Measurements from ENCODE around the gene NEDD4L. TPM values are rescaled to one million over a fixed set of nuclear protein-coding genes. Genes with fewer than 3 reads are reported as not detected.
A peak's percentile ranks its signal among the peaks of the same experiment; 100 is the strongest.

The NEDD4L gene
- polyA plus RNA-seq, 1 donor (not counting 4 experiments of a cell fraction or from before 2014, with no cell fraction given): 52.6 TPM

DNA sequence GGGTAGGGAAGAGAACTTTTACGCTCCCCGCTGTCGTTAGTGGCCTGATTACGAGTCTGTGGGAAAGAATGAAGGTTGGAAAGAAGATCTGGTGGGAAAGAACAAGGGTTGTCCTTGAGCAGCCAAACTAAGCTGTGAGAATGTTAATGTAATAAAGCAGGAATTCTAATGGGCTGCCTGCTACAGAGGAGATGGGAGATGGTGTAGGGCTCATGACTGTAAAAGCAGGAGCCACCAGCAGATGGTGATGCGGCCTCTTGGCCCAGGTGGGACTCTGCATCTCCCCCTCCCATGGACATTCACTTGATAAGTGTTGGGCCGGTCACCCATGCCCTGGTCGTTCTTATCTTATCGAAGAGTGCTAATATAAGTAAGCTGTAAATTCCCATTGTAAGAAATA lies 150.0 kb downstream of the NEDD4L start:
- FAIRE-seq: no peak

DNA sequence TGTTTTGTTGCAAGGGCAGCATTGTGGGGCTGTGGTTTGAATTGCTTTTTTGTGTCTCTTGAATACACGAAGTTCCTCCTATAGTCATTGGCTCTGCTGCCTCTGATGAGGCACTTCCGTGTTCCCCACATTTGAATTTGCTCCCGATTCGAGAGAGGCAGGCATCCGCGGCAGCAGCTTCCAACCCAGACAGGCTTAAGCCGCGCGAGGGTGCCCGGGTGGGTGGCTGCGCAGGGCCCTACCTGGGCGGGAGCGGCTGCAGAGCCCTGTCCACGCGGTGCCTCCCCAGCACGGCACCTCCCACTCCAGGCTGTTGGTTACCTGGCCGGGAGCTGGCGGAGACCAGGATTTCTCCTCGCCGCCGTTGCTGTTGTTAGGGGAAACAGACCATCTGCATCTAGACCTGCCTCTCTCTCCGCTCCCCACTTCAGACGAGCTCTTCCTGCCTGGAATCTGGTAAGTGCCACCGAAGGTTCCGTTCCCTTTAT lies 151.3 kb downstream of the NEDD4L start:
- TF ChIP-seq, protein P1, sequence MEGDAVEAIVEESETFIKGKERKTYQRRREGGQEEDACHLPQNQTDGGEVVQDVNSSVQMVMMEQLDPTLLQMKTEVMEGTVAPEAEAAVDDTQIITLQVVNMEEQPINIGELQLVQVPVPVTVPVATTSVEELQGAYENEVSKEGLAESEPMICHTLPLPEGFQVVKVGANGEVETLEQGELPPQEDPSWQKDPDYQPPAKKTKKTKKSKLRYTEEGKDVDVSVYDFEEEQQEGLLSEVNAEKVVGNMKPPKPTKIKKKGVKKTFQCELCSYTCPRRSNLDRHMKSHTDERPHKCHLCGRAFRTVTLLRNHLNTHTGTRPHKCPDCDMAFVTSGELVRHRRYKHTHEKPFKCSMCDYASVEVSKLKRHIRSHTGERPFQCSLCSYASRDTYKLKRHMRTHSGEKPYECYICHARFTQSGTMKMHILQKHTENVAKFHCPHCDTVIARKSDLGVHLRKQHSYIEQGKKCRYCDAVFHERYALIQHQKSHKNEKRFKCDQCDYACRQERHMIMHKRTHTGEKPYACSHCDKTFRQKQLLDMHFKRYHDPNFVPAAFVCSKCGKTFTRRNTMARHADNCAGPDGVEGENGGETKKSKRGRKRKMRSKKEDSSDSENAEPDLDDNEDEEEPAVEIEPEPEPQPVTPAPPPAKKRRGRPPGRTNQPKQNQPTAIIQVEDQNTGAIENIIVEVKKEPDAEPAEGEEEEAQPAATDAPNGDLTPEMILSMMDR (optimal IDR thresholded peaks at IDR 0.05 in 1 of 3, IDR thresholded peaks at IDR 0.05 in 1 of 3, conservative IDR thresholded peaks at IDR 0.05 in 1 of 3; ENCODE audit: extremely low read depth in 1 of 3, insufficient read depth in 2 of 3, low read length in 3 of 3): no peak
- TF ChIP-seq EZH2 (IDR thresholded peaks at IDR 0.05; ENCODE audit: low read length): no peak
- peak overlapping the region; percentile 84 for H3K9ac ChIP-seq (ENCODE audit: control insufficient read depth, extremely low read depth, insufficient read depth, low read length)
- FAIRE-seq (peak; percentile 94), DNase-seq (ENCODE audit: low read depth, low spot score) (no peak)
- peak overlapping the region; percentile 51 to 91 (median 86) for H3K4me3 ChIP-seq (ENCODE audit: control insufficient read depth in 2 of 3, extremely low read depth in 1 of 3, insufficient read depth in 2 of 3, low read depth in 1 of 3, low read length in 3 of 3)
- peaks cover 39% of the 10 kb centered on the region for H3K79me2 ChIP-seq (ENCODE audit: control insufficient read depth, insufficient read depth, low read length)
- H3K9me1 ChIP-seq (ENCODE audit: control insufficient read depth, extremely low read depth, insufficient read depth, low read length): no peaks in the 10 kb centered on the region
- H3K9me3 ChIP-seq (ENCODE audit: control insufficient read depth, low read depth, low read length): no peaks in the 10 kb centered on the region
- H3K4me2 ChIP-seq (ENCODE audit: control insufficient read depth, extremely low read depth, insufficient read depth, low read depth, low read length): peak overlapping the region; percentile 88
- H3K36me3 ChIP-seq (ENCODE audit: control insufficient read depth in 2 of 2, extremely low read depth in 1 of 2, insufficient read depth in 2 of 2, low read length in 2 of 2): peaks cover 0 to 7% of the 10 kb centered on the region in 2 experiments
- no peaks in the 10 kb centered on the region for H4K20me1 ChIP-seq (ENCODE audit: control insufficient read depth, extremely low read depth, insufficient read depth, low read length)
- H3K27me3 ChIP-seq (ENCODE audit: control insufficient read depth, extremely low read depth, insufficient read depth, low read length): no peaks in the 10 kb centered on the region
- peaks cover 21% of the 10 kb centered on the region for H3K4me1 ChIP-seq (ENCODE audit: control insufficient read depth, extremely low read depth, insufficient read depth, low read length)
- peak overlapping the region; percentile 80 for H3K27ac ChIP-seq (ENCODE audit: control insufficient read depth, insufficient read depth, low read length)
- dilution Hi-C loops (cut with MboI; ENCODE audit: extremely low pct_ligation_motif_present, low sequenced_read_pairs): no loop called here
- peak overlapping the region; percentile 66 for H2AFZ ChIP-seq (ENCODE audit: control insufficient read depth, low read length)

More for the DNA sequence above, 150.0 kb downstream of the NEDD4L start:
- Histone ChIP-seq H3K4me1 (ENCODE audit: control insufficient read depth, extremely low read depth, insufficient read depth, low read length) (peaks cover 21% of the 10 kb centered on the region), H3K27ac (ENCODE audit: control insufficient read depth, insufficient read depth, low read length) (no peak overlapping the region), H3K9me3 (ENCODE audit: control insufficient read depth, low read depth, low read length) (no peaks in the 10 kb centered on the region), H4K20me1 (ENCODE audit: control insufficient read depth, extremely low read depth, insufficient read depth, low read length) (no peaks in the 10 kb centered on the region), H3K4me2 (ENCODE audit: control insufficient read depth, extremely low read depth, insufficient read depth, low read depth, low read length) (no peak overlapping the region), H3K36me3 (ENCODE audit: control insufficient read depth in 2 of 2, extremely low read depth in 1 of 2, insufficient read depth in 2 of 2, low read length in 2 of 2) (peaks cover 0 to 3% of the 10 kb centered on the region in 2 experiments), H3K79me2 (ENCODE audit: control insufficient read depth, insufficient read depth, low read length) (peaks cover 30% of the 10 kb centered on the region), H3K4me3 (ENCODE audit: control insufficient read depth in 2 of 3, extremely low read depth in 1 of 3, insufficient read depth in 2 of 3, low read depth in 1 of 3, low read length in 3 of 3) (no peak overlapping the region), H2AFZ (ENCODE audit: control insufficient read depth, low read length) (no peak overlapping the region), H3K9ac (ENCODE audit: control insufficient read depth, extremely low read depth, insufficient read depth, low read length) (no peak overlapping the region), H3K27me3 (ENCODE audit: control insufficient read depth, extremely low read depth, insufficient read depth, low read length) (no peaks in the 10 kb centered on the region), H3K9me1 (ENCODE audit: control insufficient read depth, extremely low read depth, insufficient read depth, low read length) (no peaks in the 10 kb centered on the region)
- TF ChIP-seq EZH2 (IDR thresholded peaks at IDR 0.05; ENCODE audit: low read length): no peak
- TF ChIP-seq, protein P1 (optimal IDR thresholded peaks at IDR 0.05 in 1 of 3, IDR thresholded peaks at IDR 0.05 in 1 of 3, conservative IDR thresholded peaks at IDR 0.05 in 1 of 3; ENCODE audit: extremely low read depth in 1 of 3, insufficient read depth in 2 of 3, low read length in 3 of 3): peak; percentile 7 to 51 (median 30)
- dilution Hi-C loops (cut with MboI; ENCODE audit: extremely low pct_ligation_motif_present, low sequenced_read_pairs): no loop called here
- DNase-seq (ENCODE audit: low read depth, low spot score): no peak

All from keratinocyte (primary cell).